Kidney tubule cell (primary cell): ENCODE data around the gene NAP1L5.

ENCODE experiments used
- DNase-seq: peaks from one replicate; pipeline ENCODE4 v3.0.0-alpha.2; 2018; ENCODE audit warnings: low spot score

The NAP1L5 gene

DNA sequence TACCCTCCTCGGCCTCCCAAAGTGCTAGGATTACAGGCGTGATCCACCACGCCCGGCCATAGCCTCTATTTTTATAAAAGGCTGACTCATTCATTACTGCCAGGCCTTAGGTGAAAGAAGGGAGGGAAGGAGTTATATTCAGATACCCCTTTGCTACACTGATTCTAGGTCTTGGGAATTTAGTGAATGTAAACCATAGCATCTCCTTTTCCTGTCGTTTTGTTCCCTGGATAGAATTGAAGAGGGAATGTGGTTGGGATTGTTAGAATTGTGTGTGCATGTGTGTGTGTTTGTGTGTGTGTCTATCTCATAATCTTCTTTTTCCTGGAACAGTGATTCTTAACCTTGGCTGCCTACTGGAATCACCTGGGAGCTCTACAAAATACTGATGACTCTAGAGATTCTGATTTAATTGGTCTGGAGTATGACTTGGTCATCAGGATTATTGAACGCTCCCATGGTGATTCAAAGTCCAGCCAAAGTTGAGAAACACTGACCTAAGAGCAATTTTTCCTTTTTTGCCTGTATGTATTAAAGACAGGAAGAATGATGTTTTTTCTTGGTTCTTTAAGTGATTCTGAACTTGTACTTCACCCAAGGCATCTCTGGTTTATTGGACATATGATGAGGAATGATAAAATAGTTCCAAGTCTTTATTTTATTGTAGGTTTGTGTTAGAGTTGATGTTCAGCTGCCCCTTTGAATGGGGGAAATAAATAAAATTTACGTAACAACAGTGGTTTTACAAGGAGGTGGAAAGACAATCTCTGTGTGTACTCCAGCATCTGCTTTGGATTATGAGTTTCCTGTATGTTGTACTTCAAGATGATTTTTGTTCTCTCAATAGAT, 37.0 kb downstream of the NAP1L5 start:
- DNase-seq, result no peak

DNA sequence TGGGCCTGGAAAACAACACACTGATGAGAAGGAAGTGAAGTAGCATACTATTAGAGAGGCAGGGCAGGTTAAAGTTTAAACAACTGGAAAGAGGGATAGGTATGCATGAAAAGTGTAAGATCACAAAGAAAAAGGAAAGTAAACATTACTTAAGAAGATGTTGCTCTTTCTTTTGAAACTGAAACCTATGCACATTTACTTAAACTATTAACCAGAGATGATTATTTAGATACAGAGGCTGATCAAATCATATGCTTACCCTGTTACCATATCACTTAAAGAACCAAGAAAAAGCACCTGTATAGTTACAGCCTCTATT, 37.8 kb downstream of the NAP1L5 start:
- peak; percentile 25 for DNase-seq

DNA sequence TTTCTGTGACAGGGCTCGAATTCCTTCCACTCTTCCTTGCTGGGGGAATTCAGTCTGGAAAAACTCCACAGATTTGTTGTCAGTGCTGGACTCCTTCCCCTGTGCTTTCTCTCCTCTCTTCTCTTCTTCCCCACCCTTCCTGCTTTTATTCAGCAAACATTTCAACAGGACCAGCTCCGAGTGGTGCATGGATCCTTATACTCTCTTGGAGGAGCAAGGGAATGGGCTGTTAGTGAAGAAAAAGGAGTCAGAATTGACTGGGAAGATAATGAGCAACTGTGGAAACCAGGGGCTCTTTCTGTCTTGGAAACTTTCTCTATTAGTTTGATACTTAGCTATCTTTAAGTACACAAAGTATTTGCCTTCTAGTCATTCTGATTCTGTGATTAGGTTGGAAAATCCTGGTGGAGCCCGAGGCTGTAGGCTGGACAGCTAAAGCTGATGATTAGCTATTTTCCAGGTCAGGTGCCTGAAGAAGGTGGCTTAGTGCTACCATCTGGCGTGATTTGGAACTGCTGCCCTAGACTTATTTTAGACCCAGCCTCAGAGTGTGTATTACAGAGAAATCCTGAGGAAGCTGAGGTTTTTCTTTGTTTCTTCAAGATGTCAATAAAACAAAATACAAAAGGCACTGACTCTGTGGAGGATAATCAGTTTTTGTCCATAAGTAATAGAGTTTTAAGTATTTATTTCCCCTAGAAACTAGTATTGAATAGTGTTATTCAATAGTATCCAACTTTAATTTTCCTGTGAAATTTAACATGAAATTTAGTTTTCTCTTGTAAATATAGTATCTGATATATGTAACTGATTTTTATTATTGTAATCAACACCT, 38.4 kb downstream of the NAP1L5 start:
- DNase-seq, result peak; percentile 80

DNA sequence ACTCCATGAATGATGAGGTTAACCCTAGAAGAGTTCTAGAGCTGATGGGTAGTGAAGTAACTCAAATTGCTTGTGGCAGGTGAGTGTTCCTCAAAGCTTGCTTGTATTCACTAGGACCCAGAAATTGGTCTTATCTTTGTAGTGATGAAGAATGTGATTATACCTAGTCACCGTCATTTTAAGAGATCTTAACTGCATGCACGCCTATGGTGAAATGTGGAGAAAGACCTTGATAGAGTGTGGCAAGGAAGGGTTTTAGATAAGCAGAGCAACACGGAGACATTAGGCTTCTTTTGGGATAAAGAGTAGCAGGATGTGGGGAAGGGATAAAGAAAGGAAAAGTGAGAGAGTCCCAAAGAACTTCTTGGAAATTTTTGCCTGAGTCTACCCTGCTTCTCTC, 42.4 kb downstream of the NAP1L5 start:
- DNase-seq, result no peak

DNA sequence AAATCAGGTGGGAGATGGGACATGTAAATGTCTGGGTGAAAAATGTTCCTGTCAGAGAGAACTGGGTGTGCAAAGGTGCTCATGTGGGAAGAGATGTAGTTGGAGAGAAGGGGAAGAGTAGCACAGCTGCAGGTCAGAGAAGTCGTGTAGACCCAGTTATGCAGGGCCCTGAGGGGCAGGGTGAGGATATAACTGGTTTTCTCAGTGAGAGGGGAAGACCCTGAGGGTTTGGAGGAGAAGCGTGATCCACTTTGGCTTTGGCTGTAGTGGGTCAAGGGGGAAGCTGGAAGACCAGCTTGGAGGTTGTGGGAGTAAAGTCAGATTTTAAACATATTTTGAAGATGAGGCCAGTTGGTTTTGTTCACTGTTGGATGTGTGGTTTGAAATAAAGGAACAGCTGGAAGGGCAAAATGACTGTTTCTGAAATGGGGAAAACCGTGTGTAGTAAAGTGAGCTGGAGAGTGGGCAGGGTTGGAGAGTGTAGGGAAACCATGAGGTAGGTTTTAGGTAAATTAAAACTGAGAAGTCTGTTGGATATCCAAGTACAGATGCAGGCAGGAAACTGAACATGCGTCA, 44.2 kb downstream of the NAP1L5 start:
- DNase-seq, result no peak

DNA sequence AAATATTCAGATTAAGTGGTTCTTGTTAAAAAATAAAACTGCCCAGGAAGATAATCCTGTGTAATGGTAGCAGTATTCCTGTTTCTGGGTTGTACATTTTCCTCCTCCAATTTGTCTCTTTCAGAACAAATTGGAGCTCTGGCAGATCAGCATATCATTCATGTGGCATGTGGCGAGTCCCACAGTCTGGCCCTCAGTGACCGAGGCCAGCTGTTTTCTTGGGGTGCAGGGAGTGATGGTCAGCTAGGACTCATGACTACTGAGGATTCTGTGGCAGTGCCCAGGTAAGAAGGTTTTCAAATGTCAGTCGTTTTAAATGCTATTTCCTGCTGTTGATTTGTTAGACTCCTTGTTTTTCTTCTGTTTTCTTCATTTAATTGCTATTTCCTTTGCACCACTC, 47.9 kb downstream of the NAP1L5 start:
- no peak for DNase-seq

DNA sequence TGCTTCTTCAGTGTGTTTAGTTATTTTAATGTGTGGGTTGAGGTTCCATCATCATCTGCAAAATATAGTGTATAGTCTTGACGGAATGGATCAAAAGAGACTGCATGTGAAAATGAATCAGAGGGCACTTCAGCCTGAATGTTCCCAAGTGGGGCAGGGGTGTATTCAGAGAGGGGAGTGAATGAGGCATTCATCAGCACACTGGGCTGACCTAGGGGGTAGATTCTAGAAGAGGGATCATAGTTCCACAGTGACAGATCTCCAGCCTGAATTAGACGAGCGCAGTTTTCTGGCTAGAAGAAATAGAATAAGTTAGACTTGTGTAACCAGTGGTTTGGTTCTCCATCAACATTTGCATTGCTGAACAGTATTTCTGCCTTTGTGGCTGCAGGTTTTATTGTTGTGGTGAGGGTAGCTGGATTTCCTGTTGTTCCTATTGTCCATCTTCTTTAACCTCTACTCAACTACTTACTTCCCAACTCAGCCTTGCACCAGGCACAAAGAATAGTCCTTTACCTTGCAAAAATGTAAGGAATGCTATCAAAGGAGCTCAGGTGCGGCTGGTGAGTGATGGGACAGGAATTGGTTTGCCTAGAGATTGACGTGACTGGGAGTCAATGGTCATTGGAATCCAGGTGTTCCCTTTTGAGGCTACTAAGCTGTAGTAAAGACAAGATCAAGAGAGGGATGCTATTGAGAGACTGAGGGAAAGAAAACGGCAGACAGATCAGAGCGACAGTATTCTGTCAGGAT, 50.9 kb downstream of the NAP1L5 start:
- DNase-seq, result peak; percentile 67

DNA sequence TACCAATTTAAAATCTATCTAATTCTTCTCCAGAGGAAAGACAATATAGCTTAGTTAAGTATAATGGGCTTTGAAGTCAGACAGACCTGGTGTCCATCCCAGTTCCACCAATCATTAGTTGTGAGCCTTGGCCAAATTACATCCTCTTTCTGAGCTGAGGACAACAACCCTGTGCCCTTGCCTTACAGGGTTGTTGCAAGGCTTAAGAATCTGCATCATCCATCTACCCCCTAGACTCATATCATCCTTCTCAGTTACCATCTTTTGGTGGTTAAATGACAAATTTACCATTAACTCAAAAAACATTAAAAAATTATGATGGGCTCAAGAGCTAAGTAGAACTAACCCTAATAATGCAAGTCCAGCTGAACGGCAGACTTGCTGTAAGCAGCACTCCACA, 51.6 kb downstream of the NAP1L5 start:
- no peak for DNase-seq
